Measurements from ENCODE around the gene ASTL. TPM values are rescaled to one million over a fixed set of nuclear protein-coding genes. Genes with fewer than 3 reads are reported as not detected.
"Not testable (repeated sequence)": the region's sequence is repeated elsewhere in the genome, so short reads cannot be mapped to it uniquely, and the experiment has no call there.

ASTL gene
- total RNA-seq, 3 donors from 2014 or later (not counting 1 experiment from before 2014, with no cell fraction given), result 5.5 to 11.3 (median 8.8) TPM

GRCh38 chr2:96163768-96164429, 25.6 kb upstream of the ASTL start:
- intact Hi-C loops (cut with micrococcal nuclease), result loop anchor here (1.0 kb wide), 3 partner anchors 8 to 19 kb away; partner anchors contain the start of gene DUSP2
- Mint-ChIP-seq H3K4me3 (peak overlapping the region; percentile 75), H3K36me3 (no peaks in the 10 kb centered on the region)

DNA sequence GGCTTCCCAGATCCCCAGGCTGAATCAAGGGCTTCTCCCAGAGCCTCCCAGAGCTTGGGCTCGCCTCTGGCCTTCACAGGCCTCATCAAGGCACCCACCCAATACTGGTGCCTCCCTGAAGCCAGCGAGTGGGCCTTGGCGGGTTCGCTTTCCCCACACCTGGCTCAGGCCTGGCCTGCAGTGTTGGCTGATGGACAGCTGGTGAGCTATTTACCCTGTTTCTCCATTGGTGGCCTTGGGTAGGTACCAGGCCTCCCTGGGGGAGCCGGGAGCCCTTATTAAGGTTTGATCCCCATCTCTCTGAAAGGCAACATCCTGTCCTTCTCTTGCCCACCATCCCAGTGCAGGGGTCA, 25.1 kb upstream of the ASTL start:
- Mint-ChIP-seq H3K9me3 (no peaks in the 10 kb centered on the region), H3K27me3 (ENCODE audit: low read depth in 2 of 2) (no peaks in the 10 kb centered on the region), H3K36me3 (no peaks in the 10 kb centered on the region), H3K4me3 (peak overlapping the region; percentile 75), H3K4me1 (peaks cover 53 to 65% of the 10 kb centered on the region in 2 donors), H3K27ac (peak overlapping the region; percentile 78 to 99)
- 69% methylated on average over 5 of the region's 5 CpGs for WGBS (ENCODE audit: insufficient coverage)
- H3K36me3 ChIP-seq (ENCODE audit: control insufficient read depth, insufficient read depth, low read length), result no peaks in the 10 kb centered on the region
- H3K27ac ChIP-seq (ENCODE audit: low read length), result peak overlapping the region; percentile 89
- H3K4me3 ChIP-seq (ENCODE audit: low read length), result no peak overlapping the region
- no peaks in the 10 kb centered on the region for H3K27me3 ChIP-seq (ENCODE audit: control insufficient read depth, insufficient read depth, low read length)
- no peaks in the 10 kb centered on the region for H3K9me3 ChIP-seq (ENCODE audit: control insufficient read depth, insufficient read depth, low read length)
- TF ChIP-seq, protein P1, sequence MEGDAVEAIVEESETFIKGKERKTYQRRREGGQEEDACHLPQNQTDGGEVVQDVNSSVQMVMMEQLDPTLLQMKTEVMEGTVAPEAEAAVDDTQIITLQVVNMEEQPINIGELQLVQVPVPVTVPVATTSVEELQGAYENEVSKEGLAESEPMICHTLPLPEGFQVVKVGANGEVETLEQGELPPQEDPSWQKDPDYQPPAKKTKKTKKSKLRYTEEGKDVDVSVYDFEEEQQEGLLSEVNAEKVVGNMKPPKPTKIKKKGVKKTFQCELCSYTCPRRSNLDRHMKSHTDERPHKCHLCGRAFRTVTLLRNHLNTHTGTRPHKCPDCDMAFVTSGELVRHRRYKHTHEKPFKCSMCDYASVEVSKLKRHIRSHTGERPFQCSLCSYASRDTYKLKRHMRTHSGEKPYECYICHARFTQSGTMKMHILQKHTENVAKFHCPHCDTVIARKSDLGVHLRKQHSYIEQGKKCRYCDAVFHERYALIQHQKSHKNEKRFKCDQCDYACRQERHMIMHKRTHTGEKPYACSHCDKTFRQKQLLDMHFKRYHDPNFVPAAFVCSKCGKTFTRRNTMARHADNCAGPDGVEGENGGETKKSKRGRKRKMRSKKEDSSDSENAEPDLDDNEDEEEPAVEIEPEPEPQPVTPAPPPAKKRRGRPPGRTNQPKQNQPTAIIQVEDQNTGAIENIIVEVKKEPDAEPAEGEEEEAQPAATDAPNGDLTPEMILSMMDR (IDR thresholded peaks at IDR 0.05), result no peak
- ATAC-seq, result no peak
- DNase-seq, result no peak
- intact Hi-C loops (cut with micrococcal nuclease), result loop anchor here (1.0 kb wide), 1 partner anchor 18 kb away; the partner anchor contains the start of gene DUSP2
- peaks cover 66% of the 10 kb centered on the region for H3K4me1 ChIP-seq (ENCODE audit: control insufficient read depth, insufficient read depth, low read length)

More at GRCh38 chr2:96163768-96164429, 25.6 kb upstream of the ASTL start:
- WGBS (ENCODE audit: insufficient coverage), result 7% methylated on average over 13 of the region's 13 CpGs
- TF ChIP-seq, protein P1 (IDR thresholded peaks at IDR 0.05), result no peak
- H3K27ac ChIP-seq (ENCODE audit: low read length), result peak overlapping the region; percentile 89
- no peaks in the 10 kb centered on the region for H3K36me3 ChIP-seq (ENCODE audit: control insufficient read depth, insufficient read depth, low read length)
- DNase-seq (peak; percentile 67 to 79), ATAC-seq (peak; percentile 67 to 85 (median 77))
- Mint-ChIP-seq H3K9me3 (no peaks in the 10 kb centered on the region), H3K4me1 (peaks cover 53 to 63% of the 10 kb centered on the region in 2 donors), H3K27me3 (ENCODE audit: low read depth in 2 of 2) (no peaks in the 10 kb centered on the region), H3K27ac (peak overlapping the region; percentile 78 to 99)
- no peaks in the 10 kb centered on the region for H3K9me3 ChIP-seq (ENCODE audit: control insufficient read depth, insufficient read depth, low read length)
- H3K4me1 ChIP-seq (ENCODE audit: control insufficient read depth, insufficient read depth, low read length), result peaks cover 61% of the 10 kb centered on the region
- H3K27me3 ChIP-seq (ENCODE audit: control insufficient read depth, insufficient read depth, low read length), result no peaks in the 10 kb centered on the region
- H3K4me3 ChIP-seq (ENCODE audit: low read length), result no peak overlapping the region

DNA sequence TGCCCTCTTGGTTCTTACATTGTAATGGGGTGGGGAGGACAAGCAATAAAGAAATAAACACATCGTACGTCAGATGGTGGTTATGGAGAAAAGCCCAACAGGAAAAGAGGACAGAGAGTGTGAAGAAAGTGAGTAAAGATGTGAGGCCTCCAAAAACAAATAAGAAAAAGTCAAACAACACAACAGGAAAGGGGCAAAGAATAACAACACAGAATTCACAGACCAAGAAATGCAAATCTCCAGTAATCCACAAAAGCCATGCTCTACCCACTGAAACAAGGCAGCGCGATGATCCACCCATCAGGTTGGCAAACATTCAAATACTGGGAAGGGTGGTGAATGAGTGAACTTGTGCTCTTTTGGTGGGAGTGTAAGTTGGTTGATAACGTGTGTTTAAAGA, 23.6 kb upstream of the ASTL start:
- peaks cover 53 to 72% of the 10 kb centered on the region in 2 donors for H3K4me1 Mint-ChIP-seq
- H3K4me3 Mint-ChIP-seq, result peak overlapping the region; percentile 29
- peaks cover 81% of the 10 kb centered on the region for H3K4me1 ChIP-seq (ENCODE audit: control insufficient read depth, insufficient read depth, low read length)
- peak in 1 of 2 donors; percentile 67 for DNase-seq
- no peaks in the 10 kb centered on the region for H3K27me3 Mint-ChIP-seq (ENCODE audit: low read depth in 2 of 2)
- intact Hi-C loops (cut with micrococcal nuclease), result no loop called here
- H3K4me3 ChIP-seq (ENCODE audit: low read length), result no peak overlapping the region
- ATAC-seq, result peak; percentile 41 to 52 (median 42)
- H3K9me3 Mint-ChIP-seq, result no peaks in the 10 kb centered on the region
- no peaks in the 10 kb centered on the region for H3K36me3 Mint-ChIP-seq
- no peaks in the 10 kb centered on the region for H3K27me3 ChIP-seq (ENCODE audit: control insufficient read depth, insufficient read depth, low read length)
- H3K36me3 ChIP-seq (ENCODE audit: control insufficient read depth, insufficient read depth, low read length), result no peaks in the 10 kb centered on the region
- peak overlapping the region; percentile 89 for H3K27ac ChIP-seq (ENCODE audit: low read length)
- TF ChIP-seq, protein P1 (IDR thresholded peaks at IDR 0.05), result no peak
- H3K27ac Mint-ChIP-seq, result peak overlapping the region; percentile 78 to 99
- no peaks in the 10 kb centered on the region for H3K9me3 ChIP-seq (ENCODE audit: control insufficient read depth, insufficient read depth, low read length)
- WGBS (ENCODE audit: insufficient coverage), result 14% methylated on average over 2 of the region's 5 CpGs

- WGBS (ENCODE audit: insufficient coverage), result 87% methylated on average over 4 of the region's 5 CpGs
- H3K27ac ChIP-seq (ENCODE audit: low read length); H3K27me3 ChIP-seq (ENCODE audit: control insufficient read depth, insufficient read depth, low read length); H3K4me3 Mint-ChIP-seq; intact Hi-C loops (cut with micrococcal nuclease); H3K9me3 Mint-ChIP-seq; H3K36me3 Mint-ChIP-seq; H3K36me3 ChIP-seq (ENCODE audit: control insufficient read depth, insufficient read depth, low read length); ATAC-seq; DNase-seq; H3K27me3 Mint-ChIP-seq (ENCODE audit: low read depth in 2 of 2); H3K9me3 ChIP-seq (ENCODE audit: control insufficient read depth, insufficient read depth, low read length); H3K4me3 ChIP-seq (ENCODE audit: low read length): not testable (repeated sequence)
- peaks cover 95% of the 10 kb centered on the region for H3K4me1 ChIP-seq (ENCODE audit: control insufficient read depth, insufficient read depth, low read length)
- Mint-ChIP-seq H3K27ac (peak overlapping the region; percentile 78 to 99), H3K4me1 (peaks cover 53 to 83% of the 10 kb centered on the region in 2 donors)
Observed at GRCh38 chr2:96160366-96160765, 22.1 kb upstream of the ASTL start.

All from natural killer cell (primary cell).